Left ventricle myocardium inferior (tissue), 1 donor: ENCODE data around the gene NECTIN1. TPM values are rescaled to one million over a fixed set of nuclear protein-coding genes. Genes with fewer than 3 reads are reported as not detected.

Source experiments
- DNase-seq: peaks from one replicate; pipeline ENCODE4 v3.0.0-alpha.2; 2020
- H3K27ac ChIP-seq: fragments of 200-600 bp; replicated peaks from 2 replicates; pipeline ENCODE4 v1.8.0; 2021
- H3K27me3 ChIP-seq: fragments of 200-600 bp; 2 replicates; pipeline ENCODE4 v1.8.0; 2021; ENCODE audit warnings: low read depth
- H3K36me3 ChIP-seq: fragments of 200-600 bp; 2 replicates; pipeline ENCODE4 v1.8.0; 2021
- H3K4me1 ChIP-seq: fragments of 200-600 bp; 2 replicates; pipeline ENCODE4 v1.8.0; 2021
- H3K4me3 ChIP-seq: fragments of 200-600 bp; 2 replicates; pipeline ENCODE4 v1.8.0; 2021; ENCODE audit warnings: mild to moderate bottlenecking, moderate library complexity
- H3K9me3 ChIP-seq: fragments of 200-600 bp; replicated peaks from 2 replicates; pipeline ENCODE4 v1.8.0; 2021
- intact Hi-C: fragments of 100-400 bp; cut with micrococcal nuclease; formaldehyde crosslinking; loops from one replicate; pipeline ENCODE4 v1.11.0; 2022
- total RNA-seq: library from RNA; stranded (reverse); fragmentation: NEBNext Ultra II Directional; extraction: Animal tissue kit (Norgen Biotek cat#: 25700); gene quantifications from one replicate; pipeline ENCODE4 v1.2.1, GENCODE V29; 2021
- TF ChIP-seq, protein P1 (sequence below): fragments of 200-600 bp; IDR thresholded peaks from 2 replicates; pipeline ENCODE4 v1.8.0; 2021; ENCODE audit warnings: antibody characterized with exemption, mild to moderate bottlenecking, borderline replicate concordance
- donor health status: DM: no; HTN: yes; CAD: no; lungs with severe emphysema.

NECTIN1 gene
- total RNA-seq, 1 donor from 2014 or later: 22.9 TPM

DNA sequence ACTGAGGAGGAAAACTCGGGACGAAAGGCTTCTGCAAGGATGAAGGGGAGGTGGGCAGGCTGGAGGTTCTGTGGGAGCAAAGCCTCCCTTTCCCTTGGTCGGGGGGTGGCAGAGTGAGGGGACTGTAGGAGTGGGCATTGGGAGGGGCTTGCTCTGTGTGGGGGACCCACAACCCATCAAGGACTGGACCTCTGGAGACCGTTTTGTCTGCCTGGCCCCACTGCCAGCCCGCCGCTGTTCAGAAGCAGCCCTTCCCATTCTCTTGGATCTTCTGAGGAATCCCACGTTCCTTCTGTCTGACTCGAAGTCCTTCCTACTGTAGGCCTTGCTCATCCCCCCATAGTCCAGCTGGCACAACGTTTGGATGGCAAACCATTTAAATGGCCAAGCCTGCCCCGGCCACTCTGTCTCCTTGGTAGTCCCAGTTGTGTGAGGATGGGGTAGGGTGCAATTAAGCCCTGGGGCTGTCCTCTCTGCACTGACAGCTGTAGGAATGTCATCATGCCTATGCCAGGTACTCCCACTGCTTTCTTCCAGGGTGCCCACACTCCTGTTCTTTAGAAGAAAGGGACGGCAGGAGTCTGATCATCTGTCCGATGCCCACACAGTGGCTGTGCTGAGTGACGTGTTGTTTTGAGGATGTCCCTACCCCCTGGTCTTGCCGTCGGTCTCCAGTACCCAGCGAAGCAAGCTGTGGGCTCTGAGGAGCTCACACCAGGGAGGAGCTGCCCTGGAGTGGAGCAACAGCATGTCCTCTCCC, 17.0 kb upstream of the NECTIN1 start:
- TF ChIP-seq, protein P1, sequence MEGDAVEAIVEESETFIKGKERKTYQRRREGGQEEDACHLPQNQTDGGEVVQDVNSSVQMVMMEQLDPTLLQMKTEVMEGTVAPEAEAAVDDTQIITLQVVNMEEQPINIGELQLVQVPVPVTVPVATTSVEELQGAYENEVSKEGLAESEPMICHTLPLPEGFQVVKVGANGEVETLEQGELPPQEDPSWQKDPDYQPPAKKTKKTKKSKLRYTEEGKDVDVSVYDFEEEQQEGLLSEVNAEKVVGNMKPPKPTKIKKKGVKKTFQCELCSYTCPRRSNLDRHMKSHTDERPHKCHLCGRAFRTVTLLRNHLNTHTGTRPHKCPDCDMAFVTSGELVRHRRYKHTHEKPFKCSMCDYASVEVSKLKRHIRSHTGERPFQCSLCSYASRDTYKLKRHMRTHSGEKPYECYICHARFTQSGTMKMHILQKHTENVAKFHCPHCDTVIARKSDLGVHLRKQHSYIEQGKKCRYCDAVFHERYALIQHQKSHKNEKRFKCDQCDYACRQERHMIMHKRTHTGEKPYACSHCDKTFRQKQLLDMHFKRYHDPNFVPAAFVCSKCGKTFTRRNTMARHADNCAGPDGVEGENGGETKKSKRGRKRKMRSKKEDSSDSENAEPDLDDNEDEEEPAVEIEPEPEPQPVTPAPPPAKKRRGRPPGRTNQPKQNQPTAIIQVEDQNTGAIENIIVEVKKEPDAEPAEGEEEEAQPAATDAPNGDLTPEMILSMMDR: no peak
- H3K4me1 ChIP-seq: peaks cover 13% of the 10 kb centered on the region
- no peaks in the 10 kb centered on the region for H3K36me3 ChIP-seq
- H3K27ac ChIP-seq: no peak overlapping the region
- no peak for DNase-seq
- no peak overlapping the region for H3K4me3 ChIP-seq
- peaks cover 34% of the 10 kb centered on the region for H3K27me3 ChIP-seq
- intact Hi-C loops: no loop called here
- H3K9me3 ChIP-seq: no peaks in the 10 kb centered on the region

DNA sequence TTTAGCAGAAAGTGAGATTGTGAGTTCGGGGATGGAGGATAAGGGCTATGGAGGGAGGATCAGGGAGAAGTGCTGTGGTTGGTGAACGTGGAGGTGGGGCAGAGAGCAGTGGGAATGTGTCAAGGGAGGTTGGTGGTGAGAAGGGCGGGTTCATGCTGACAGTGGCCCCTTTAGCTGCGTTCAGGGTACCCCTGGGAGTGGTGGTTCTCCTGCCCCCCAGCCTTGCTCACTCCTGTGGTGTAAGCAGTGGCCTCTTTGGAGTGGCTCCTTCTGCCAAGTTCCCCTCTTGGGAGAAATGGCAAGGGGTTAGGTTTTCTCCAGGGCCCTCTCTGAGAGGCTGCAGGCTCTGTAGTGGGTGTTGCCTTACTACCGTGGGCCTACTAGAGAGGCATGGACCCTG, 16.1 kb upstream of the NECTIN1 start:
- H3K9me3 ChIP-seq: no peaks in the 10 kb centered on the region
- TF ChIP-seq, protein P1: no peak
- intact Hi-C loops: no loop called here
- DNase-seq: no peak
- no peaks in the 10 kb centered on the region for H3K36me3 ChIP-seq
- H3K27ac ChIP-seq: no peak overlapping the region
- H3K4me3 ChIP-seq: no peak overlapping the region
- H3K27me3 ChIP-seq: peaks cover 42% of the 10 kb centered on the region
- peaks cover 14% of the 10 kb centered on the region for H3K4me1 ChIP-seq

DNA sequence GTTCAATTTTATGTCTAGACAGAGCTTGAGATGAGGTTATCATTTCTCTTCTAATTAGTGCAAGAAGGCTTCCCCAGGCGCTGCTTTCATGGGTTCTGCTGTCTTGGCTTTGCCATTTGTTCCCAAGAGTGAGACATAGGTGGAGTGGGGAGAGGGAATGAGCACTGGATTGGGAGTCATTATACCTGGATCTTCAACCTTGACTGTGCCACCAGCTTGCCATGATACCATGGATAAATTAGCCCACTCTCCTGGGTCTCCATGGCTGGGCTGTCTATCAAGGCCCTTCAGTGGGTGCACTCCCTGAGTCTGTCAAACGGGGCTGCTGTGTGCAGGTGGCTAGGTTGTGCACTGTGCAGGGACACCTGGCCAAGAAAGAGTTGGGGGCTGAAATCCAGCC, 15.6 kb upstream of the NECTIN1 start:
- no peak overlapping the region for H3K4me3 ChIP-seq
- no peaks in the 10 kb centered on the region for H3K9me3 ChIP-seq
- no peaks in the 10 kb centered on the region for H3K36me3 ChIP-seq
- H3K27ac ChIP-seq: no peak overlapping the region
- H3K4me1 ChIP-seq: peaks cover 14% of the 10 kb centered on the region
- intact Hi-C loops: no loop called here
- DNase-seq: no peak
- peaks cover 46% of the 10 kb centered on the region for H3K27me3 ChIP-seq
- TF ChIP-seq, protein P1: no peak

DNA sequence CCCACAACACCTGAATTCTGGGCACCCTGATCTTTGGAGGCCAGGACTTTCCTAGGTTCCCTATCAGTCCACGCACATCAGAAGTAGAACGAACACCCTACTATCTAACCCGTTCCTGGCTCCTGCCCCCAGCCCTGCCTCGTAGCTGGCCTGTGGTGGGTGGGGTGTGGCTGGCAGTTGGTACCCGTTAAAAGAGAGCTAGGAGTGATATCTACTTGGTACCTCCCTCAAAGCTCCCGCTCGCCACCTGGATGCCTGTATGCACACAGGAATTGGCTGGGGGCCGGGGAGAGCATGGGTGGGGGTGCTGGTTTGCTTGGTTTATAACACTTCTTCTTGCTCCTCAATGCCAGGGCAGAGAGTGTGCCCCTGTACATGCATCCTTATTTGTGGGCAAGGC, 14.0 kb upstream of the NECTIN1 start:
- Histone ChIP-seq H3K27ac (no peak overlapping the region), H3K4me3 (no peak overlapping the region), H3K27me3 (peaks cover 47% of the 10 kb centered on the region), H3K36me3 (no peaks in the 10 kb centered on the region), H3K9me3 (no peaks in the 10 kb centered on the region), H3K4me1 (peaks cover 14% of the 10 kb centered on the region)
- intact Hi-C loops: no loop called here
- TF ChIP-seq, protein P1: no peak
- no peak for DNase-seq

DNA sequence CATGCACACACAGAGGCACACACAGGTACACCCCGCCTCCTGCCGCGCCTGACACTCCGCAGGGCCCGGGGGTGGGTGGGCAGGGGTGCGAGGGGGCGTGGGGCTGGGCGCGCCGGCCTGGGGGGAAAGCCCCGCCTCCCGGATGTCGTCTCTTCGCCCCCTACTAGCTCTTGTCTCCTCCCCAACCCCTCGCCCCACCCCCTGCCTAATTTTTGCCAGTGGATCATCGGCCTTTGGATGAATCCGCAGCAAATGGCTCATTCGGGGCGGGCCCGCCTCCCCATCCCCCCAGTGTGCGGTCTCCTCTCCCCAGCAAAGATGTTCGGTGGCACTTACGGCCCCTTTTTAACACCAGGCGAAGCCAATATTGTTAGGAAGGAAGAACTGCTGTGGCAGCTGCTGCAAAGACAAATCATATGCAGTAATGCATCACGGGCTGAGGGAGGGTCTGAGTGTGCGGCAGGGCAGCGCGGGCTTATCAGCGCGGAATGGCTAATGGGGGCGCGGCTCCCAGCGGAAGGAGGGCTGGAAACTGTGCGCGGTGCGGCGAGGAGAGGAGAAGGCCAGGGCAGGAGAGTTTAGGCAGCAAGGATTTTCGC, 13.4 kb upstream of the NECTIN1 start:
- peaks cover 47% of the 10 kb centered on the region for H3K27me3 ChIP-seq
- no peak overlapping the region for H3K27ac ChIP-seq
- peaks cover 14% of the 10 kb centered on the region for H3K4me1 ChIP-seq
- TF ChIP-seq, protein P1: no peak
- H3K4me3 ChIP-seq: peak overlapping the region; percentile 46
- intact Hi-C loops: no loop called here
- H3K36me3 ChIP-seq: no peaks in the 10 kb centered on the region
- no peaks in the 10 kb centered on the region for H3K9me3 ChIP-seq
- DNase-seq: no peak
